NCI-H2196 (cell line): ENCODE results near the gene PSMD4.
"Not testable (repeated sequence)": the region's sequence is repeated elsewhere in the genome, so short reads cannot be mapped to it uniquely, and the experiment has no call there.

Experiments
- DNase-seq: peaks from one replicate; lab custom pipeline; 2025; ENCODE audit not compliant: unreplicated experiment; lab: John Stamatoyannopoulos, UW

PSMD4 gene

DNA sequence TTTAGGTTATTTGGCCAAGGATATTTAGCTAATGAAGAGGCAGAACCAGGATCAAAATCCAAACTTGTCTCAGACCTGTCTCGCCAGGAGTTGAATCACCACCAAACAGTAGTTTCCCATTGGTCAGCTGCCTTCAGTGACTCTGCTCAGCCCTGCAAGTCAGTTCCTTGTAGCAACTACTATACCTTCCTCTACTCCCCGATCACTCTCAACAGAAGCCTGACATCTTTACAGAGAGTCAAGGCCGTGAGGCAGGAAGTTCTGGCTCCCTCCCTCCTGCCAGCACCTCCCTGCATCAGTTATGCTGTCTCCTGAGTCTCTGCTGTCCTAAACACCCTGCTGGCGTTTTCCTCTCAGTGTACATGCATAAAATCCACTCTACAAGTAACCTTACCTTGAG is 13.2 kb downstream of the PSMD4 start:
- DNase-seq, result no peak

DNA sequence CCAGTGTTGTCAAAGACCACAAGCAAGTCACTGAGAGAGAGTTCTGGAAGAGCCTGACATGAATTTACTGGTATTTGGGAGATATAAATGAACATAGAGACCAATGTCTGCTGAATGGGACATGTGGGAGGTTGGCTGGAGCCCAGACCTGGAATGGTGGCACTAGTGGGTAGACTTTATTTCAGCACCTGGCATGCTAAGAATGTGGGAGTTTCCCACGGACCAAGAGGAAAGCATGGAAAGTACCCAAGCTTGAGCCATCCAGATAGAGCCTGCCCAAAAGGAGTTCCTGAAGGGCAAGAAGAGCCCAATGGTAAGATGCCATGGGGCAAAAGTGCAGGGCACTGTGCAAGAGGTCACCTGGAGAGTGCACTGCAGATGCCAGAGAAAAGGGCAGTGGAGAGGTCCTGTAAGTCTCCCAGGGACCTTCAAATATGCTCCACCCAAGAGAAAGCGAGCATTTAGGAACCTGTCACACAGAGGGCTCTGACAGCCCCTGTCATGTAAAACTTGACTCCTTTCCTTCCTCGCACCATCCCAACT is 19.5 kb downstream of the PSMD4 start:
- DNase-seq, result no peak

DNA sequence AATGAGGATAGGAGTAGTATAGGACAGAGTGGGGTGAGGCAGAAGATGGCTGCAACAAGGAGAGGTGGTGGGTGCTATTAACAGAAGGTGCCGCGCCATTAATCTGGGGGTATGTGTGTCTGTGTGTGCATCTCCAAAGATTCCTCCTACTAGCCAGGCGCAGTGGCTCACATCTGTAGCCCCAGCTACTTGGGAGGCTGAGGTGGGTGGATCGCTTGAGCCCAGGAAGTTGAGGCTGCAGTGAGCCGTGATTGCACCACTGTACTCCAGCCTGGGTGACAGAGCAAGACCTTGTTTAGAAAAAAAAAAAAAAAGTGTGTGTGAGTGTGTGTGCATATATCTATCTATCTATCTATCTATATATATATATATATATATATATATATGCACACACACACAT is 20.8 kb downstream of the PSMD4 start:
- DNase-seq, result not testable (repeated sequence)

DNA sequence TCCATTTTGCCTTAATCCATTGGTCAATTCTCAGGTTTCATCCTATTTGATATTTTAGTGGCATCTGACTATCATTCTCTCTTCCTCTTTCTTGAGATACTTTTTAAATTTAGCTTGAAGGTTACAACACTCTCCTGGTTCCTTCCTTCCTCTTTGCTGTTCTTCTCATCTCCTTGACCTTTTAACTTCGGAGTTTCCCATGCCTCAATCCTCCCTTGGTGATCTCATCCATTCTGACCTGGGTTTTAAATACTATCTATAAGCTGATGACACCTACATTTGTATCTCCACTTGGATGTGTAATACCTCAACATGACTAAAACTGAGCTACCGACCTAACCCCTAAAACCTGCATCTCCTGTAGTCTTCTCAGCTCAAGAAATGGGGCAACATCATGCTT is 22.7 kb downstream of the PSMD4 start:
- no peak for DNase-seq

DNA sequence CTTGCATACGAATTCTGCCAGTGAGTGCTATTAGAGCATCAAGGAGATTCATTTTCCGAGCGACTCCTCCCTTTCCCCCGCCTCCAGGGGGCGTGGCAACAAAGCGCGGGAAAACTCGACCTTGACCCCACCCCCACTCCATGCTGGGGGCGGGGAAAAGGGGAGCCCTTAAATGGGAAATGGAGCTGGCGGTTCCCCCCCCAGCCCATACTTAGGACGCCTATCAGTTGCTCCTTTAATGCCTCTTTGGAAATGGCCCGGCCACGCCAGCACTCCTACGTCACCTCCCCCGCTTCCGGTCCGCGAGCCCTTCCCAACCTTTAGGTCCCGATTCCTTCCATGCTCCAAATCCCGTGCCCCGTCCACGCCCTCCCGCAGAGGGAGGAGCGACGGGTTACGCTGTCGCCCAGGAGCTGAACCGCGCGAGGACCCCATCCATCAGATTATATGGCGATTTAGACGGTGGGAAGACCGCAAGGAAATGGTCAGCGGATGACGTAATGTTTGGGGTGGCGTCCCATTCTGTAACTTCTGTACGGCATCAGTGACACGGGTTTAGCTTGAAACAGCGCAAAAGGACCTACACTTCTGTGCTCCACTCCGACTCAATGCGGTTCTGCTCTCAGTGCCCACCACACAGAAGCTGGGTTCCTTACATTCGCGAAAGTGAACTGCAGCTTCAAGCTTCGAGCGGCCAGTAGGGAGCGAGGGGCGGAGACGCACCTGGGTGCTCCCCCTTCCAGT is 26.9 kb downstream of the PSMD4 start:
- DNase-seq, result peak; percentile 97

DNA sequence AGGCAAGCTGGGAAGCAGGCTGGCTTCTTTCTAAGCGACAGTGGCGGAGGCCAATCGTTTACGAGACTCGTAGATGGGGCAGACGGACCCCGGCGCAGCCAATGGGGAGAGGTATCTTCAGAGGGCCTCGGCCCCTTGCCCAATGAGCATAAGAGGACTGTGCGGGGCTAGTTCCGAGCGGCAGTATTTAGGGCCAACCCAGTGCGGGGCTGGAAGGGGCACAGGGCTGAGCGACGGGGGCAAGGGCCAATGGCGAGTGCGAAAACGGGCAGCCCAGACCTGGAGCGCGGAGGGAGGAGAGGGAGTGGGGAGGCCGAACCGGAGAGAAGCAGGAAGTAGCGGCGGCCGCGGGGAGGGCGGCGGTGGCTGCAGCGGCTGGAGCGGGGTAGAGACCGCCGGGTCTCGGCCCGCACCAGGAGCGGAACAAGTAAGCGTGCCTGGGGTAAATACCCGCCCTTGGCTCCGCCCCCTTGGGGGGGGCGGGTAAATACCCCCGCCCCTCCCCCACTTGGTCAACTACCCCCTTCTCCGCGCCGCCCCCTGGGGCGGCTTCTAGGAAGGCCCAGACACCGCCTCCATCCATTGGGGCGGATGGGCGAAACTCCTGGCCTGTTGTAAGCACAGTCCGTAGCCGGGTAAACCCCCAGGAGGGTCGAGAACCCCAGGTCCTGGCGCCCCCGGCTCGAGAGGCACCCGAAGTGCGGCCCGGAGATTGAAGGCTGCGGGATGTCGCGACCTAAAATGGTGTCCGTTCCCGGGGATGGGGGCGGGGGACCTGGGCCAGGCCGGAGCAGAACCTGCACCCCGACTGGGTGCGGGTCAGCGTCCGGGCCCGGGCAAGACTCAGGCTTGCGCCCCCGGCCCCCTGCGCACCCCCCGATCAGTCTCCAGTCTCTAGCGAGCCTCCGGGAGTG is 27.7 kb downstream of the PSMD4 start, which contains the start of gene ZNF687:
Gene ZNF687, plus strand, starts transcription at position 331 of the 914 bp plus-strand sequence. CDS start 3,993 bp downstream, outside the sequence.
- DNase-seq, result peak; percentile 100

DNA sequence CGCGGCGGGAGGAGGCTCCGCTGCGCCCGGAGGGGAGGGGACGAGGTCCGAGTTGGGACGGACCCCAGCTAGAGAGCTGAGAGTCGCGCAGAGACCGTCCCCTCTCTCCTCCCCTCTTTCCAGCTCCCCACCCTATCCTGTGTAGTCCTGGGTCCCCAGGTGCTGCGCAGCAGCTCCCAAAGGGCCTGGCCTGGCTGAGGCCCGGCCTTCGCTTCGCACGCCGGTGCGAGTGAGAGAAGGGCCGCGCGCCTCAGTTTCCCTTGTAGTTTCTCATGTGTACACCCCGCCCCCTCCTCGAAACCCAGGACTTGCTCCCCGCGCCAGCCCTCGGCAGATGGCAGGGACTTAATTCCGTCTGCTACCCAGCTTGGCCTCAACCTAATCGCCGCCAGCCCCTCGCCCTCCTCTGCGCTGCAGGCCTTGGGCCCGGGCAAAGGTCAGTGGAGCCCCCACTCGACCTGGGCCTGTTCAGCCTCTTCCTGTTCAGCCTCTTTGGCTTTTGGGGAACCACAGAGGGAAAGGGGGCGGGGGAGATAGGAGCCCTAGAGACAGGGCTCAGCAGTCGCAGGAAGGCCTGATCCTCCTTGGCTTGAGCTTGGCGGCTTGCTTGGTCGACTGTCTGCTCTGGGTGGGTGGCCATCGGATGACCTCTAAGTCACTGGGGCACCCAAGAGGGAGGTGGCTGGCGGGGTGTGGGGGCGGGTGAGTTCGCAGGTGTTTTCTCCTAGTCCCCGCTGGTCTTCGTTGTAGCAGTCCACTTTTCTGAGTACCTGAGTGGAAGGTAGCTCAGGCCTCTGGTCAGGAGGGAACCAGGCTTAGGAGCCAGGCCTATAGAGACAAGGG is 28.6 kb downstream of the PSMD4 start:
- no peak for DNase-seq

DNA sequence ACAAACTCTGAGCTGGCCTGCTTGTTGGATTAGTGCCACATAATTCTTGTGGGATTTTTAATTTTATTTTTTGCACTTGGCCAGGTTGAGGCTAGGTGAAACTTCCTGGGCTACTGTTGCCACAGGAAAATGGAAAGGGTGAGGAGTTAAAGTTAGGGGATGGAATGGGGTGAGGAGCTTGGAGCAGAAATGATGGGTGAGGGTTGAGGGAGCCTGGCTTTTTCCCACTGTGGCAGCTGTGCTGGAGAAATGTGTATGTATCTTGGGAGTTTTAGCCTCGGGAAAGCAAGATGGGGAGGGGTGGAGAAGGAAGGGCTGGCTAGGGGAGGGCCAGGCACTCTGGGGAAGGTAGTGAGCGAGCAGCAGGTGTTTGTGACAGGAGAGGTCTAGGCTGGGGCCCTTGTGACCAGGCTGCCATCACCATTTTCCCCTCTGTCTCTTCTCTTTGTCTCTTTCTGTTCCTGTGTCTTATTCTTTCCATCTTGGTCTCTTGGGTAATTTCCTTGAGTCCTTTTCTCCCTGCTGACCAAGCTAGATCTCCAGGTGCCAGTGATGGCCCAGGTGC is 29.6 kb downstream of the PSMD4 start:
- no peak for DNase-seq

DNA sequence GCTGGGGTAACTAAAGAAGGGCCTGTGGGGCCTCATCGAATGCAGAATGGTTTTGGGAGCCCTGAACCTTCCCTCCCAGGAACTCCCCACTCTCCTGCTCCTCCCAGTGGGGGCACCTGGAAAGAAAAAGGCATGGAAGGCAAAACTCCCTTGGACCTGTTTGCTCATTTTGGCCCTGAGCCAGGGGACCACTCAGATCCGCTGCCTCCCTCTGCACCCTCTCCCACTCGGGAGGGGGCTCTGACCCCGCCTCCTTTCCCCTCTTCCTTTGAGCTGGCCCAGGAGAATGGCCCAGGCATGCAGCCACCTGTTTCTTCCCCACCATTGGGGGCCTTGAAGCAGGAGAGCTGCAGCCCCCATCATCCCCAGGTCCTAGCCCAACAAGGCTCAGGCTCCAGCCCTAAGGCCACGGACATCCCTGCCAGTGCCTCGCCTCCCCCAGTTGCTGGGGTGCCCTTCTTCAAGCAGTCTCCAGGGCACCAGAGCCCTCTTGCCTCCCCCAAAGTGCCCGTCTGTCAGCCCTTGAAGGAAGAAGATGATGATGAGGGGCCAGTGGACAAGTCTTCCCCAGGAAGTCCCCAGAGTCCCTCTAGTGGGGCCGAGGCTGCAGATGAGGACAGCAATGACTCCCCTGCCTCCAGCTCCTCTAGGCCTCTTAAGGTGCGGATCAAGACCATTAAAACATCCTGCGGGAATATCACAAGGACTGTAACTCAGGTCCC is 32.2 kb downstream of the PSMD4 start:
- DNase-seq, result no peak

DNA sequence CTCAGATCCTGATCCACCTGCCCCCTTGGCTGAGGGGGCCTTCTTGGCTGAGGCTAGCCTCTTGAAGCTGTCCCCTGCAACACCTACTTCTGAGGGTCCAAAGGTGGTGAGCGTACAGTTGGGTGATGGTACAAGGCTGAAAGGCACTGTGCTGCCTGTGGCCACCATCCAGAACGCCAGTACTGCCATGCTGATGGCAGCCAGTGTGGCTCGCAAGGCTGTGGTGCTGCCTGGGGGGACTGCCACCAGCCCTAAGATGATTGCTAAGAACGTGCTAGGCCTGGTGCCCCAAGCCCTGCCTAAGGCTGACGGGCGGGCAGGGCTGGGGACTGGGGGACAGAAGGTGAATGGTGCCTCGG is 32.8 kb downstream of the PSMD4 start:
- DNase-seq, result no peak

DNA sequence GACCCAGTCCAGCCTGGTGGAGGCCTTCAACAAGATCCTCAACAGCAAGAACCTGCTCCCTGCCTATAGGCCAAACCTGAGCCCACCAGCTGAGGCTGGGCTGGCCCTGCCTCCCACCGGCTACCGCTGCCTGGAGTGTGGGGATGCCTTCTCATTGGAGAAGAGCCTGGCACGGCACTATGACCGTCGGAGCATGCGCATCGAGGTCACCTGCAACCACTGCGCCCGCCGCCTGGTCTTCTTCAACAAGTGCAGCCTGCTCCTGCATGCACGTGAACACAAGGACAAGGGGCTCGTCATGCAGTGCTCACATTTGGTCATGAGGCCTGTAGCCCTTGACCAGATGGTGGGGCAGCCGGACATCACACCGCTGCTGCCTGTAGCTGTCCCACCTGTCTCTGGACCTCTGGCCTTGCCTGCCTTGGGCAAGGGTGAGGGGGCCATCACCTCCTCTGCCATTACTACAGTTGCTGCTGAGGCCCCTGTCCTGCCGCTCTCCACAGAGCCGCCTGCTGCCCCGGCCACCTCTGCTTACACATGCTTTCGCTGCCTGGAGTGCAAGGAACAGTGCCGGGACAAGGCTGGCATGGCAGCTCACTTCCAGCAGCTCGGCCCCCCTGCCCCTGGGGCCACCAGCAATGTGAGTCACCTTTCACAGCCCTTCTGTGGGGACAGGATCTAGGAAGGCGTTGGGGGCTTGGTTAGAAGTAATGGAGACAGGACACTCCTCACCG is 33.4 kb downstream of the PSMD4 start:
- no peak for DNase-seq

DNA sequence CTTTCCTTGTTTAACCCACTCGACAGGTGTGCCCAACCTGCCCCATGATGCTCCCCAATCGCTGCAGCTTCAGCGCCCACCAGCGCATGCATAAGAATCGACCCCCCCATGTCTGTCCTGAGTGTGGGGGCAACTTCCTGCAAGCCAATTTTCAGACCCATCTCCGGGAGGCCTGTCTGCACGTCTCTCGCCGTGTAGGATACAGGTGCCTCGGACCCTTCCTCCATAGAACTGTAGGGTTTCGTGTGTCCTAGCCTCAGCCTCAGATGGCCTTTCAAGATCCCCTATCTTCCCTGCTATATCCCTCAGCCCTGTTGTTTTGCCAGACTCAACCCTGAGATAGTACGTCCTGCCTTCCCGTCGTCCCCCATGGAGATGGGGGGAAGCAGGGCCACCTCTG is 34.0 kb downstream of the PSMD4 start:
- no peak for DNase-seq

DNA sequence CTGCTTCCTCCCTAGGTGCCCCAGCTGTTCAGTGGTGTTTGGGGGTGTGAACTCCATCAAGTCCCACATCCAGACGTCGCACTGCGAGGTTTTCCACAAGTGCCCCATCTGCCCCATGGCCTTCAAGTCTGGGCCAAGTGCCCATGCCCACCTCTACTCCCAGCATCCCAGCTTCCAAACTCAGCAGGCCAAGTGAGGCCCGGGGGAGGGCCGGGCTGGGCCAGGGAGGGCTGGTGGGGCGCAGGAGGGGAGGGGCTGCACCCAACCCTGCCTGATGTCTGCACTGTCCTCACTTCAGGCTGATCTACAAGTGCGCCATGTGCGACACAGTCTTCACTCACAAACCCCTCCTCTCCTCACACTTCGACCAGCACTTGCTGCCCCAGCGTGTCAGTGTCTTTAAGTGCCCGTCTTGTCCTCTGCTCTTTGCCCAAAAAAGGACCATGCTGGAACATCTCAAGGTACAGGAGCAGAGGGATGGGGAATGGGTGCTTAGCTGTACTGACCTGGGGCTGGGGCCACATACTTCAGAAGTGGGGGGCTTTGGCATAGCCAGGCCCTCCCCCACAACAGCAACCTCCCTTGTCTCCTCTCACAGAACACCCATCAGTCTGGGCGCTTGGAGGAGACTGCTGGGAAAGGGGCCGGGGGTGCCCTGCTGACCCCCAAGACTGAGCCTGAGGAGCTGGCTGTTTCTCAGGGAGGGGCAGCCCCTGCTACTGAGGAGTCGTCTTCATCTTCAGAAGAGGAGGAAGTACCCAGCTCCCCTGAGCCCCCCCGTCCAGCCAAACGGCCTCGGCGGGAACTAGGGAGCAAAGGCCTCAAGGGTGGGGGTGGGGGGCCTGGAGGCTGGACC is 34.8 kb downstream of the PSMD4 start:
- DNase-seq, result no peak

DNA sequence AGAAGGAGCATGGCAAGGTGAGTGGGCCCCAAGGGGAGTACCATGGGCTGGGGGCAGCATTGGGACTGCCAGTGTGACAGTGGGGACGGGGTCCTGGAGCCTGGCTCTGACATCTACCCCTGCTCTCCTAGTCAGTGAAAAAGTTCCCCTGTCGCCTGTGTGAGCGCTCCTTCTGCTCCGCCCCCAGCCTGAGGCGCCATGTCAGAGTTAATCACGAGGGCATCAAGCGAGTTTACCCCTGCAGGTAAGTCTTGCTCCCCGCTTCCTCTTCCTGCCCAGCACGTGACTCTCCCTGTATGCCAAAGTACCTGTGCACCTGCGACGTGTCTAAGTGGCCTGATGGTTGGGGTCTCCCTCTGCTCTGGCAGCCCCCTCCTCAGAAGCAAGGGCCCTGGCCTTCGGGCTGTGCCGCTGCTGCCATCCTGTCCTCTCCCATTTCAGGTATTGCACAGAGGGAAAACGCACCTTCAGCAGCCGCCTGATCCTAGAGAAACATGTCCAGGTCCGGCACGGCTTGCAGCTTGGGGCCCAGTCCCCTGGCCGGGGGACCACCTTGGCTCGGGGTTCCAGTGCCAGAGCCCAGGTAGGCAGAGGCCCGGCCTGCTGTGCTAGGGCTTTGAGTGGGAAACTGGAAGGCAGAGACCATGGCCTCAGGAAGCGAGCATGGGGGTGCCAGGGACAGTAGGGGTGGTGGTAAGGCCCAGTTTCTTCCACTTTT is 35.6 kb downstream of the PSMD4 start:
- DNase-seq, result no peak

DNA sequence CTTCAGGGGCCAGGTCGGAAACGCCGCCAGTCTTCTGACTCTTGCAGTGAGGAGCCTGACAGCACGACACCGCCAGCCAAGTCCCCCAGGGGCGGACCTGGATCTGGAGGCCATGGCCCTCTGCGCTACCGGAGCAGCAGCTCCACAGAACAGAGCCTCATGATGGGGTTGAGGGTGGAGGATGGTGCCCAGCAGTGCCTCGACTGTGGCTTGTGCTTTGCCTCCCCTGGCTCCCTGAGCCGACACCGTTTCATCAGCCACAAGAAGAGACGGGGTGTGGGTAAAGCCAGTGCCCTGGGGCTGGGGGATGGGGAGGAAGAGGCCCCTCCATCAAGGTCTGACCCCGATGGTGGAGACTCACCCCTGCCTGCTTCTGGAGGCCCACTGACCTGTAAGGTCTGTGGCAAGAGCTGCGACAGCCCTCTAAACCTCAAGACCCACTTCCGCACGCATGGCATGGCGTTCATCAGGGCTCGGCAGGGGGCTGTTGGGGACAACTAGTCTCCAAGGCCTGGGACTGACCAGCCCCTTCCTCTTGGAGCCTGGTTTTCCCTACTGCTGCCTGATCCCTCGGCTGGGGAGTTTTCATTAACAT is 36.3 kb downstream of the PSMD4 start:
- DNase-seq, result no peak

DNA sequence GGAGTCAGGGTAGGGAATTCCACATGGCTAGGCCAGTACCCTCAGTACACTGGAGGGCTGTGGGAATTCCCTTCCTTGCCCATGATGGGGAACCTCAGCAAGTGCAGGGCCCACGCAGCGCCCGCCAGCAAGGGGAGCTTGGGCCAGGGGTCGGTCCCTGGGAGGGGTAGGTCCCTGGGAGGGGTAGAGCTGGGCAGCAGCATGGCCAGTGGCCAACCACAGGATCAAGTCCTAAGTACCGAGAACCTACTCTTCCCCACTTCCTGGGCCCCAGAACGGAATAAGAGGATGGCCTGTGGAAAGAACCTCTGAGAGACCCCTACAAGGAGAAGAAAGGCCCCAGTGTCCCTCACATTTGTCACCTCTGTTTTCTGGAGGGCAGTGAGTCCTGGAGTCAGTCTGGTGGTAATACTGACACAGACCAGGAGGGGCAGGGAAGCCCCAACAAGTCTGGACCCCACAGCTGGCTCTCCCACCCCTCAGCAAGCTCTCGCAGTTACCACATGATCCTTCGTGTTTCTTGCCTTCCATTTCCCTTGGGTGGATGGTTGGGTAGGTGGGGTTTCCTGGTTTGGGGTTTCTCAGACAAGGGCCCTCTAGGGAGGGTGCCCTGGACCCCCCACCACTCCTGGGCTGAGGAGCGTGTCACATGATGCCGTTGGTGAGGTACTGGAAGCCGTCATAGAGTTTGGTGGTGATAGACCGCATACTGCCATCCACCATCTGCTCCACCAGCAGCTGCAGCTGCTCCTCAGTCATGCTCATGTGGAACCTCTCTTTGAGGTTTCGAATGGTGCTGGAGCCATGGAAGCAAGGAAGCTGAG is 37.9 kb downstream of the PSMD4 start:
- DNase-seq, result no peak

DNA sequence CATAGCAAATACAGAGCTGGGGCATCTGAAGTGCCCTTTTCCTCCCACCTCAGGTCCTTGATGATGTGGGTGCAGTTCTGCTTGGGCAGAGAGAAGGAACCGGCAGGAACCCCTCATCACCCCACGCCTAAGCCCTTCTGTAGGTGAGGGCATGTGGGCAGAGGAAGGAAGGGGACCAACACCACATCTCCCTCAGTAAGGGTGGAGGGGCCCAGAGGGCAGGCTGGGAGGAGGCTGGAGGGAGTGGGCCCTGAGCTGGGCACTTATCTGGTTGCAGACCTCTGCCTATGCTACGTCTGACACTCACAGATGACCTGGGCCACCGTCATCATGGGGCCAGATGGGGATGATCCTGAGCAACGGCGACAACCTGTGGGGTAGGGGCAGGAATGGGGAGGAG is 38.6 kb downstream of the PSMD4 start:
- DNase-seq, result no peak
